Natural killer cell (primary cell): Measurements from ENCODE around the gene OGFOD1. TPM values are rescaled to one million over a fixed set of nuclear protein-coding genes. Genes with fewer than 3 reads are reported as not detected.

Source experiments
- ATAC-seq, 3 donors: fragments of 150-1000 bp in 2 of 3; fragments of 200-7000 bp in 1 of 3; cut with Tn5 transposase; 1 replicate in 1 of 3; 2 replicates in 2 of 3; pipeline ENCODE4 v1.10.0; 2021; ENCODE audit warnings: mild to moderate bottlenecking in 2 of 3, moderate library complexity in 2 of 3
- DNase-seq, 2 donors: peaks; one replicate each; pipeline versions ENCODE4 v3.0.0 to v3.0.0-alpha.2; 2013 to 2021; ENCODE audit warnings: mixed read lengths in 1 of 2
- H3K27ac ChIP-seq: one replicate; pipeline ENCODE4 v1.5.1; 2013; ENCODE audit warnings: mild to moderate bottlenecking, low read length
- H3K27me3 ChIP-seq: one replicate; pipeline ENCODE4 v1.6.1; 2013; ENCODE audit warnings: low read length; ENCODE audit not compliant: control insufficient read depth, insufficient read depth
- H3K36me3 ChIP-seq: one replicate; pipeline ENCODE4 v1.6.1; 2013; ENCODE audit warnings: low read length; ENCODE audit not compliant: control insufficient read depth, insufficient read depth
- H3K4me1 ChIP-seq: one replicate; pipeline ENCODE4 v1.6.1; 2013; ENCODE audit warnings: low read length; ENCODE audit not compliant: control insufficient read depth, insufficient read depth
- H3K4me3 ChIP-seq: one replicate; pipeline ENCODE4 v1.5.1; 2013; ENCODE audit warnings: low read length
- H3K9me3 ChIP-seq: one replicate; pipeline ENCODE4 v1.6.1; 2013; ENCODE audit warnings: low read length; ENCODE audit not compliant: control insufficient read depth, insufficient read depth
- H3K27ac Mint-ChIP-seq, 2 donors: one replicate each; pipeline ENCODE4 v1.8.0; 2022; ENCODE audit warnings: mild to moderate bottlenecking in 2 of 2, mixed read lengths in 2 of 2, moderate library complexity in 1 of 2
- H3K27me3 Mint-ChIP-seq, 2 donors: one replicate each; pipeline ENCODE4 v1.8.0; 2022; ENCODE audit warnings: low read depth in 2 of 2, mixed read lengths in 2 of 2
- H3K36me3 Mint-ChIP-seq: one replicate; pipeline ENCODE4 v1.8.0; 2022; ENCODE audit warnings: mixed read lengths
- H3K4me1 Mint-ChIP-seq, 2 donors: one replicate each; pipeline ENCODE4 v1.8.0; 2022; ENCODE audit warnings: mixed read lengths in 2 of 2
- H3K4me3 Mint-ChIP-seq: one replicate; pipeline ENCODE4 v1.8.0; 2022; ENCODE audit warnings: mild to moderate bottlenecking, moderate library complexity, mixed read lengths
- H3K9me3 Mint-ChIP-seq, 2 donors: one replicate each; pipeline ENCODE4 v1.8.0; 2022; ENCODE audit warnings: mixed read lengths in 2 of 2
- CTCF ChIP-seq: fragments of 200-600 bp; IDR thresholded peaks from one replicate; pipeline ENCODE4 v1.8.0; 2022; ENCODE audit warnings: antibody characterized with exemption
- WGBS: methylation state at CpG from one replicate; pipeline ENCODE4 v1.1.7; 2013; ENCODE audit warnings: missing lambda C conversion rate; ENCODE audit not compliant: insufficient coverage; 5-methylcytosine and 5-hydroxymethylcytosine counted together
- intact Hi-C: fragments of 100-400 bp; cut with micrococcal nuclease; formaldehyde crosslinking; loops from one replicate; pipeline ENCODE4 v1.14.2; 2022
- total RNA-seq, 4 donors: library from RNA; stranded (reverse); fragments of 120-200 nt in 1 of 4; gene quantifications; one replicate each; pipeline versions ENCODE4 v1.2.3 to v1.2.4, GENCODE V29; 2013 to 2022

The OGFOD1 gene
- 10 to 100 TPM; 12.7 to 20.6 (median 13.1) TPM for total RNA-seq
- 36.3 TPM for total RNA-seq (2013)

- Mint-ChIP-seq H3K36me3 (peaks cover 17% of the 10 kb centered on the region), H3K4me3 (peak within 1 kb of the TSS; percentile 96), H3K9me3 (no peaks in the 10 kb centered on the region), H3K27me3 (no peaks in the 10 kb centered on the region), H3K27ac (peak within 1 kb of the TSS; percentile 89 to 90), H3K4me1 (peaks cover 51 to 52% of the 10 kb centered on the region in 2 donors)
- peak within 1 kb of the TSS; percentile 70 for H3K27ac ChIP-seq
- DNase-seq (peak; percentile 79 to 97), ATAC-seq (peak; percentile 98 to 100 (median 98))
- no peak for TF ChIP-seq CTCF
- intact Hi-C loops = loop anchor here (1.0 to 2.0 kb wide), 2 partner anchors 26 to 231 kb away; partner anchors contain the start of genes AMFR and MT1X
- H3K4me1 ChIP-seq = peaks cover 20% of the 10 kb centered on the region
- under 1% methylated on average over 56 of the region's 56 CpGs for WGBS
- peak within 1 kb of the TSS; percentile 95 for H3K4me3 ChIP-seq
- no peaks in the 10 kb centered on the region for H3K9me3 ChIP-seq
- peaks cover 23% of the 10 kb centered on the region for H3K36me3 ChIP-seq
- no peaks in the 10 kb centered on the region for H3K27me3 ChIP-seq
Measured at GRCh38 chr16:56450986-56451752, at the start of gene OGFOD1, which contains the start of gene NUDT21. OGFOD1 (plus strand) TSS chr16:56451554; CDS start chr16:56451613, 59 bp downstream. NUDT21 (minus strand) TSS chr16:56451332; CDS start chr16:56451202, 130 bp downstream.

GRCh38 chr16:56405977-56406672 lies 45.2 kb upstream of the OGFOD1 start:
- DNase-seq (no peak), ATAC-seq (no peak)
- H3K4me3 Mint-ChIP-seq = no peak overlapping the region
- Histone ChIP-seq H3K36me3 (peaks cover 54% of the 10 kb centered on the region), H3K27ac (no peak overlapping the region), H3K27me3 (no peaks in the 10 kb centered on the region), H3K4me3 (no peak overlapping the region), H3K4me1 (no peaks in the 10 kb centered on the region), H3K9me3 (no peaks in the 10 kb centered on the region)
- H3K36me3 Mint-ChIP-seq = peaks cover 19% of the 10 kb centered on the region
- peaks cover 0 to 4% of the 10 kb centered on the region in 2 donors for H3K4me1 Mint-ChIP-seq
- TF ChIP-seq CTCF = no peak
- H3K27me3 Mint-ChIP-seq = no peaks in the 10 kb centered on the region
- no peaks in the 10 kb centered on the region for H3K9me3 Mint-ChIP-seq
- WGBS = 75% methylated on average over 3 of the region's 4 CpGs
- H3K27ac Mint-ChIP-seq = no peak overlapping the region
- intact Hi-C loops = no loop called here

GRCh38 chr16:56408379-56409098 lies 42.8 kb upstream of the OGFOD1 start:
- Mint-ChIP-seq H3K4me3 (no peak overlapping the region), H3K27ac (no peak overlapping the region), H3K36me3 (peaks cover 14% of the 10 kb centered on the region)

More at GRCh38 chr16:56408379-56409098, 42.8 kb upstream of the OGFOD1 start:
- TF ChIP-seq CTCF = no peak
- no peak overlapping the region for H3K4me3 ChIP-seq
- no peaks in the 10 kb centered on the region for H3K27me3 ChIP-seq
- no peaks in the 10 kb centered on the region for H3K4me1 ChIP-seq
- peaks cover 42% of the 10 kb centered on the region for H3K36me3 ChIP-seq
- no peaks in the 10 kb centered on the region for H3K9me3 Mint-ChIP-seq
- H3K9me3 ChIP-seq = no peaks in the 10 kb centered on the region
- WGBS = 89% methylated on average over 7 of the region's 7 CpGs
- ATAC-seq = no peak
- H3K27ac ChIP-seq = no peak overlapping the region
- H3K4me1 Mint-ChIP-seq = peaks cover 0 to 4% of the 10 kb centered on the region in 2 donors
- intact Hi-C loops = no loop called here
- no peaks in the 10 kb centered on the region for H3K27me3 Mint-ChIP-seq
- DNase-seq = no peak
